ENCODE results near the gene GSTA1. TPM values are rescaled to one million over a fixed set of nuclear protein-coding genes. Genes with fewer than 3 reads are reported as not detected.
"Not testable (repeated sequence)": the region's sequence is repeated elsewhere in the genome, so short reads cannot be mapped to it uniquely, and the experiment has no call there.

The GSTA1 gene
- not detected in 2 replicates for total RNA-seq

DNA sequence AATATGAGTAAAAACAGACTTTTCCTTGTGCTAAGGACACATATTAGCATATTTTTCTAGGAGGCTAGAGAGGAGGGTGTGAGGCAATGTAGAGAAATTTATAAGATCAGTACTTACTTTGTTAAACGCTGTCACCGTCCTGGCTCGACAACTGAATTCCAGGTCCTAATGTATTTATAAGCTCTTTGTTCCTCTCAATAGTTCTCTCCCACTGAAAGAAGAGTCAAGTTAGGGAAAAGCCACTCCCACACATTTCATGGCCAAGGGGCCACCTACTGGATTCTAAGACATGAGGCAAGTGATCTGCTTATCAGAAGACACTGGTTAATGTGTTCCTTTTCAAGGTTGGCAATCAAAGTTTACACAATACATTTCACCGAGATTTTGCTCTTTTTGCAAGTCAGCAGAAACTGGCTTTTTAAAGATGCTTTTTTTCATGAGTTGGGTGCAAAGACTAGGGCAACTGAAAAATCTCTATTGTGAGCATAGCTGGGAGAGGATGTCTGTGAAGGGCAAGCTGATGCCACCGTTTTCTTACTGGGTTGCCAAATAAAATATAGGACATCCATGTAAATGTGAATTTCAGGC is at the start of gene GSTA1:
GSTA1 (minus strand) TSS at position 149 of the 588 bp plus-strand sequence. CDS start 4,549 bp downstream, outside the sequence.
- not testable (repeated sequence) for DNase-seq

DNA sequence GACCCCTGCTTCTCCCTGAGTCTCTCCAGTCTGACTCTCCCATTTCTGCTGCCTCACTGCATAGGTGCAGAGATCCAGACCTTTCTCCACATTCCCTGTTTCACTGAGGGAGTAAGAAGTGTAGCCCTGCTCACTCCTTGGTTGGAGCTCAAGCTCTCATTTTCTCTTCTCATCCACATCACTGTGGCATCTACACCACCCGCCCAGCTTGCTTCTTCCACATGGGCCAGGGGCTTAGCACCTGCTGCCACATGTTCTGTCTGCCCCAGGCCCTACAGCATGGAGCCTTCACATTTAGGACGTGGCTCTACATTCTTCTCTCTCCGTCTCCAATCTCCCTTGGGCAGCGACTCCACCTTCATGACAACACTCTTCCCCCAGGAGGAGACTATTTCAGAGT is 45.5 kb upstream of the GSTA1 start:
- DNase-seq = no peak

DNA sequence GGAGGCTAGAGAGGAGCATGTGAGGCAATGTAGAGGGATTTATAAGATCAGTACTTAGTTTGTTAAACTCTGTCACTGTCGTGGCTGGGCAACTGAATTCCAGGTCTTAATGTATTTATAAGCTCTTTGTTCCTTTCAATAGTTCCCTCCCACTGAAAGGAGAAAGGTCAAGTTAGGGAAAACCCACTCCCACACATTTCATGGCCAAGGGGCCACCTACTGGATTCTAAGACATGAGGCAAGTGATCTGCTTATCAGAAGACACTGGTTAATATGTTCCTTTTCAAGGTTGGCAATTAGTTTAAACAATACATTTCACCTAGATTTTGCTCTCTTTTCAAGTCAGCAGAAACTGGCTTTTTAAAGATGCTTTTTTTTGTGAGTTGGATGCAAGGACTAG is 42.4 kb upstream of the GSTA1 start:
- DNase-seq = no peak

DNA sequence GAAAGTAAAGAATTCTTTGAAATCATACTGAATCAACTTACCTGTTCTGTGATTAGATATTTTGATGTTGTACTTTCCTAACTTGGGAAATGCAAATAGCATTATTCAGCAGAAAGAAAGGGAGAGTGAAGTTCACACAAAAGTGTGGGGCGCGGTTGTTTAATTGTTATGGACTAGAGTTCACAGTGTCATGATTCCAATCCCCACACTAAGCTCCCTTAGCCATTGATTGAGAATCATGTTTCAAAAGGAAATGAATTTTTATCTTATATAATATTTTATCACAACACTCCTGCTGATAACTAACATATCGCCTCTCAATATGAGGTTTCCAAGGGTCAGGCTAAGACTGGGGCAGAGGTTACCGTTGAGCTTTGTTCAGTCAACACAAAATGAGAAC is 40.0 kb upstream of the GSTA1 start:
- DNase-seq = no peak

DNA sequence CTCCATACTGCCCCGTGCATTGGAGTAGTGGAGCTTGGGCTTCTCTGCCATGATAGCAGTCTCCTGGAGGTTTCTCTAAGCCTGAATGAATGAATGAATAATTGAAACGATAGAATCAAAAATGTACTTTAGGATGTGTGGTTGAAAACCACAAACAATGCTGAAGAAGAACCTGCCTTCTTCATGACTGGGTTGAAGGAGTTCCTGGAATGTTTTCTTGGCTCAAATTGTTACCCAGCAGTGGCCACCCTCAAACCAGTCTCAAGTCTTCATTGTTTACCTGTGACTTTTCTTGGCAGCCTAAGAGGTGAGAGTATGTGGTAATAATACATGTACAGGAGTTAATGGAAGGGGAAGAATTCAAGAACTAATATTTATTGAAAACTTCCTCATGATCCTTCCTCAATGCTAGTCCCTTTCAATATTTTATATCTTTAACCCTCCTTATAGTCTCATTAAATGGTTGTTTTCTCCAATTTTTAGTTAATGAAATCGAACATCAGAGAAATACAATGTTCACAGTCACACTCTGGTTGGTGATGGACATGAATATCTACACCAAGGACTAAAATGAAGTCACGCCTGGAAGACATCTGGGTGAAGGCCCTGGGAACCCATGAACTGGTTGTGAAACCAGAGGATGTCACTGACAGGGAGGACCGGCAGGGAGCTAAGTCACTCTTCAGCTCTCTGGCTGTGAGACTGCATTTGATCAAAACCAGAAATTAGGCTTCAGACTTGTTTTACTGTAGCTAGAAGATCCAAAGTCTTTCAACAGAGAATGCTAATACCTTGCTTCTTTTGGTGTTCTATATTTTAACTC is 37.4 kb upstream of the GSTA1 start, which contains the start of gene GSTA5:
GSTA5 (minus strand) TSS at position 51 of the 823 bp plus-strand sequence.
- no peak for DNase-seq

DNA sequence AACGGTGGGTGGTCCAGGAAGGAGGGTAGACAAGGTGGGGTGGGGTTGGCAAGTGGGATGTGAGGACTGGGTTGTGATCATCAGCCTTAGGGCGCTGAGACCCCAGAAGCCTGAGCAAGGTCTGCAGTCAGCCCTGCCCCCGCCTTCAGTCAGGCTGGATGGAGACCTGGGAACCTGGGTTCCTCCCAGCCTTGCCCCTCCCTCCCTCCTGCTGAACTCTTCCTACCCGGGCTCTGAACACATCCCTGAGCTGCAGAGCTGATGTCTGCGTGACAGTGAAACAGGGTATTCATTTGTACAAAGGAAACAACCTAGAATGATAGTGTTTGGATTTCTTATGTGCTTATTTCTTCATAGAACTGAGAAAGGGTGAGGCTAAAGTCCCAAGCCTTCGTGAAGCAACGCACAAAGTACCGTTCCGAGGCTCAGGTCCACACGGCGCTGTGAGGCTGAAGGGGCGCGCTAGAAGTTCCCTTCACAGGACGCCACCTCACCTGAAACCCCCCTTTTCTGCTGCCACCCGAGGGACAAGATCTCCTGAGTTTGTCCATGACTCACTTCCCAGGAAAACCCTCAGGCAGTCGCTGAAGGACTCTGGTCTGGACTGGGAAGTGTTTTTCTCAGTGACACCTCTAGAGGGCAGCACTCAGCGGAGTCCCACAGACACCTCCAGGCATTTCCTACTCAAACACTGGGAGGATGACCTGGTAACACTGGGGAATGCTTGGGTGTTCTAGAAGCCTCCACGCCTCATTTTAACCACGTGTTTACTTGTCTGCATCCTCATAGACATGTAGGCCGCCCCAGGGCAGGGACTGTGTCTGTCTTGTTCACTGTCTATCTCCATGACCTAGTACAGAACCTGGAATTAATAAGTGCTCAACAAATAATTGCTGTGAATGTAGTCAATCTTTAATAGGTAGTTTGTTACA is 35.8 kb upstream of the GSTA1 start:
- peak; percentile 76 for DNase-seq

DNA sequence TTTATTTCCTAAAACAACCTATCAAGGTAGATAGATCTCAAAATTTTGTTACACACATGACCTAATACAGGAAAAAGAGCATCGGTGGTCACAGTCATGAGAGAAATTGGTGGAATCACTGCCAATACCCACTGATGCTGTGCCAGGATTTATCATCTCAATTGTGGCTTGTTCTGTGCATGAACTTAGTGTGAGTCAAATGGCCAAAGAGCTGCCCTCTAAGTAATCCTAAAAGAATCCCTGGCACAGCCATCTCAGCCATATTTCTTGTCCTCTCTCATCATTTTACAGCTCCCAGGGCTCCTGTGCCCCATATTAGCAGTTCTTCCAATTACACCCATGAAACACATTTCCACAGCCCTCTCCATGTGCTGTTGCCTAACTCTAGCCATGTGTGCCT is 30.9 kb upstream of the GSTA1 start:
- no peak for DNase-seq

DNA sequence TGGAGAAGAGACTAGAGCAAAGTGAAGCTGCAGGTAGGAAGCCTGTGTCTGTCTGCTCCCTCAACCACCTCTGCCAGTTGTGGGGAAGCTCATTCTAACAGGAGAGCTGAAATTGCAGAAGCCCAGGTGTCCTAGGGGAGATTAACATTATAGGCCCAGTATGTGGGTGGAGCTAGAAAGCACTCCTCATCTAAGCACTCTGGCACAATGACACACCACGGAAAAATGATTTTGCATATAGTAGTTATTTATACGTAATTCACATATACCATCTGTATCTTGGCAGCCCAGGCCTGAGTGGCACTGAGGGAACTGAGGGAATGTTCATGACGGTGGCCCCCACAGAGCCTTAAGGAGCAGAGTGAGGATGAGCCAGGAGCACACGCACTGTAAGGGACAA is 27.3 kb upstream of the GSTA1 start:
- DNase-seq = not testable (repeated sequence)

DNA sequence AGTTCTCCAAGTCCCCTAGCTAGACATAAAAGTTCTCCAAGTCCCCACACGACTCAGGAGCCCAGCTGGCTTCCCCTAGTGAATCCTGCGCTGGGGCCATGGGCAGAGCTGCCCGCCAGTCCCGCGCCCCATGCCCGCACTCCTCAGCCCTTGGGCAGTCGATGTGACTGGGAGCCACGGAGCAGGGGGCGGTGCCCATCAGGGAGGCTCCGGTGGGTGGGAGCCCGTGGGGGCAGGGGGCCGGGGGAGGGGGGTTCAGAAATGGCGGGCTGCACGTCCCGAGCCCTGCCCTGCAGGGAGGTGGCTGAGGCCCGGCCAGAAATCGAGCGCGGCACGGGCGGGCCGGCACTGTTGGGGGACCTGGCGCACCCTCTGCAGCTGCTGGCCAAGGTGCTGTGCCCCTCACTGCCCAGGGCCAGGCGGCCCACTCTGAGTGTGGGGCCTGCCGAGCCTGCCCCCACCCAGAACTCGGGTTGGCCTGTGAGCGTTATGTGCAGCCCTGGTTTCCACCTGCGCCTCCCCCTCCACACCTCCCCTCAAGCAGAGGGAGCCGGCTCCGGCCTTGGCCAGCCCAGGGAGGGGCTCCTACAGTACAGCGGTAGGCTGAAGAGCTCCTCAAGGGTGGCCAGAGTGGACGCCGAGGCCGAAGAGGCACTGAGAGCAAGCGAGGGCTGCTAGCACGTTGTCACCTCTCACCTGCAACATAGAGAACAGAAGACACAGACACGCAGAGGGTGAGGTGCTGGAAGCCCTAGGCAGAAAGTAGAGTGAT is 25.6 kb upstream of the GSTA1 start:
- no peak for DNase-seq

DNA sequence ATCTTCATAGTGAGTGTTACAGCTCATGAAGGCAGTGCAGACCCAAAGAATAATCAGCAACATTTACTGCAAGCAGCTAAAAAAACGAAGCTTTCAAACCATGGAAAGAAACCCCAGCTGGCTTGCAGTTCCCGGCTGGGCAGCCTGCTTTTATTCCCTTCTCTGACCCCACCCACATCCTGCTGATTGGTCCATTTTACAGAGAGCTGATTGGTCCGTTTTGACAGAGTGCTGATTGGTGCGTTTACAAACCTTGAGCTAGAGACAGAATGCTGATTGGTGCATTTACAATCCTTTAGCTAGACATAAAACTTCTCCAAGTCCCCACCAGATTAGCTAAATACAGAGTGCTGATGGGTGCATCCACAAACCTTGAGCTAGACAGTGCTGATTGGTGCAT is 25.0 kb upstream of the GSTA1 start:
- DNase-seq = not testable (repeated sequence)

DNA sequence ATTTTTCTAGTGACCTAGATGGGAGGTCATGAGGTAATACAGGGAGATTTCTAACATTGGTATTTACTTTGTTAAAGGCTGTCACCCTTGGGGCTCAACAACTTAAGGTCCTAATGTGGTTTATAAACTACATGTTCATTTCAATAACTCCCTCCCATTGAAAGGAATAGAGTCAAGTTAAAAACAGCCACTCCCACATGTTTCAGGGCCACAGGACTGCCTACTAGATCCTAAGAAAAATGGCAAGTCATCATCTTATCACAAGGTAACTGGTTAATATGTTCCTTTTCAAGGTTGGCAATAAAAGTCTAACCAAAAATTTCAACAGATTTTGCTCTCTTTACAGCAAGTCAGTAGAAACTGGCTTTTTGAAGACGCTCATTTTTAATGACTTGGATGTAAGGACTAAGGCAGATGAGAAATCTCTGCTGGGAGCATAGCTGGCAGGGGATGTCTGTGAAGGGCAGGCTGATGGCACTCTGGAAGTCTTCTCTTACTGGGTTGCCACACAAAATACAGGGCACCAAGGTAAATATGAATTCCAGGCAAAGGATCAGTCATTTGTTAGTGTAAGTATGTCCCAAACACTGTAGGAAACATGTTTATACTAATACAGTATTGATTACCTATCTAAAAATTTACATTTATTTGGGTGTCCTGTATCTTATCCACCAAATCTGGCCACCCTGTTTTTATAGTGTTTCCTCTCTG is 23.6 kb upstream of the GSTA1 start:
- not testable (repeated sequence) for DNase-seq

DNA sequence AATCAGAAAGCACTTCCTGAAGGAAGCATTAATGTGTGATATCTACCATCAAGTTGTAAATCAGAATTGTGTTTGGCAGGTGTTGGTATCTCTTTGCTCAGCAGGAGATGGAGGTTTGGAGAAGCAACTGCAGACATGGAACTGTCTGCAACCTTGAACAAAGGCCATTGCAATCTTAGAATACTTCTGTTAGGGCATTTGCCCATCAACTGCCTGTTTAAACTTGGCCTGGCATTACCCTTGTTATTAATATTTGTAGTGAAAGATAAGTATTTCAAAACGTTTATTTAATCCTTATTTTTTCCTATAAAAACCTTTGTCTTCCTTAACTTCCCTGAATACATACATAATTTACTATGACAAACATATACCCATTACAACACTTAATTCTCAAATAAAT is 22.9 kb upstream of the GSTA1 start:
- DNase-seq = no peak

DNA sequence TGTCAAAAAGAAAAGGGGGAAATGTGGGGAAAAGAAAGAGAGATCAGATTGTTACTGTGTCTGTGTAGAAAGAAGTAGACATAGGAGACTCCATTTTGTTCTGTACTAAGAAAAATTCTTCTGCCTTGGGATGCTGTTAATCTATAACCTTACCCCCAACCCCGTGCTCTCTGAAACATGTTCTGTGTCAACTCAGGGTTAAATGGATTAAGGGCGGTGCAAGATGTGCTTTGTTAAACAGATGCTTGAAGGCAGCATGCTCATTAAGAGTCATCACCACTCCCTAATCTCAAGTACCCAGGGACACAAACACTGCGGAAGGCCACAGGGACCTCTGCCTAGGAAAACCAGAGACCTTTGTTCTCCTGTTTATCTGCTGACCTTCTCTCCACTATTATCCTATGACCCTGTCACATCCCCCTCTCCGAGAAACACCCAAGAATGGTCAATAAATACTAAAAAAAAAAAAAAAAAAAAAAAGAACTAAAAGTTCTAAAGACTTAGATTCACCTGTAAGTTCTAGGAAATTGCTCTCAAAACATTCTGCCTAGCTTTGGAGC is 22.4 kb upstream of the GSTA1 start:
- DNase-seq = not testable (repeated sequence)

DNA sequence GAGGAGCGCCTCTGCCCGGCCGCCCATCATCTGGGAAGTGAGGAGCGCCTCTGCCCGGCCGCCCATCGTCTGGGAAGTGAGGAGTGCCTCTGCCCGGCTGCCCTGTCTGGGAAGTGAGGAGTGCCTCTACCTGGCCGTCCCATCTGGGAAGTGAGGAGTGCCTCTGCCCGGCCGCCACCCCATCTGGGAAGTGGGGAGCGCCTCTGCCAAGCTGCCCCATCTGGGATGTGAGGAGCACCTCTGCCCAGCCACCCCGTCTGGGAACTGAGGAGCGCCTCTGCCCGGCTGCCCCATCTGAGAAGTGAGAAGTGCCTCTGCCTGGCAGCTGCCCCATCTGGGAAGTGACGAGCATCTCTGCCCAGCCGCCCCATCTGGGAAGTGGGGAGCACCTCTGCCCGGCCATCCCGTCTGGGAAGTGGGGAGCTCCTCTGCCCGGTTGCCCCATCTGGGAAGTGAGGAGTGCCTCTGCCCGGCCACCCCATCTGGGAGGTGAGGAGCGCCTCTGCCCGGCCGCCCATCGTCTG is 21.7 kb upstream of the GSTA1 start:
- not testable (repeated sequence) for DNase-seq

DNA sequence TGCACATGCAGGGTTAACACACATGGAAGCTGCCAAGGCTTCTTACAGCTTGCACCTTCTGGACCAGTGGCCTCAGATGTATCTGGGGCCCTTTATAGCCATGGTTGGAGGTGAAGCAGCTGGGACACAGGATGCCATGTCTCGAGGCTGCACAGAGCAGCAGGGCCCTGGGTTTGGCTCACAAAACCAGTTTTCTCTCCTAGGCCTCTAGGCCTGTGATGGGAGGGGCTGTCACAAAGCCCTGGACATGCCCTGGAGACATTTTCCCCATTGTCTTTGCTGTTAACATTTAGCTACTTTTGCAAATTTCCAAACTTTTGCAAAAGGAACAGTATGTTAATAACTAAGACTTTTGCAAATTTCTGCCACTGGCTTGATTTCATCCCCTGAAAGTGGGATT is 18.2 kb upstream of the GSTA1 start:
- DNase-seq = no peak

DNA sequence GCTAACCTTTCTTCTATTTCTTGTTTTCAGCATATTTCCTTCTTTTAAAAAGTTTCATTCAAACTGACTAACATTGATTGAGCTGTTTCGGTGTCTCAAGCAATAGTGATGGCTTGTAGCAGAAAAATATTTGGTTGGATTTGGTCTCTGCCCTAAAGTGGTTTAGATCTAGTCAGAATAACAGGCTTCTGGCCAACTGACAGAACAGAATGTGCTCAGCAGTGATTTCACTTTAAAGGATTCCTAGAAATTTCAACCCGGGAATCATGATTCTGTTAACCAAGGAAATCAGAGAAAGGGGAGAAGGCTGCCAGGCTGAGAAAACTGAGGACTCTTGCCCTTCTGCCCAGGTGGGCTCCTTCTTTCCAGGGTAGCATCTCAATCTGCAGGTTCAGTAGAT is 16.6 kb upstream of the GSTA1 start:
- no peak for DNase-seq

DNA sequence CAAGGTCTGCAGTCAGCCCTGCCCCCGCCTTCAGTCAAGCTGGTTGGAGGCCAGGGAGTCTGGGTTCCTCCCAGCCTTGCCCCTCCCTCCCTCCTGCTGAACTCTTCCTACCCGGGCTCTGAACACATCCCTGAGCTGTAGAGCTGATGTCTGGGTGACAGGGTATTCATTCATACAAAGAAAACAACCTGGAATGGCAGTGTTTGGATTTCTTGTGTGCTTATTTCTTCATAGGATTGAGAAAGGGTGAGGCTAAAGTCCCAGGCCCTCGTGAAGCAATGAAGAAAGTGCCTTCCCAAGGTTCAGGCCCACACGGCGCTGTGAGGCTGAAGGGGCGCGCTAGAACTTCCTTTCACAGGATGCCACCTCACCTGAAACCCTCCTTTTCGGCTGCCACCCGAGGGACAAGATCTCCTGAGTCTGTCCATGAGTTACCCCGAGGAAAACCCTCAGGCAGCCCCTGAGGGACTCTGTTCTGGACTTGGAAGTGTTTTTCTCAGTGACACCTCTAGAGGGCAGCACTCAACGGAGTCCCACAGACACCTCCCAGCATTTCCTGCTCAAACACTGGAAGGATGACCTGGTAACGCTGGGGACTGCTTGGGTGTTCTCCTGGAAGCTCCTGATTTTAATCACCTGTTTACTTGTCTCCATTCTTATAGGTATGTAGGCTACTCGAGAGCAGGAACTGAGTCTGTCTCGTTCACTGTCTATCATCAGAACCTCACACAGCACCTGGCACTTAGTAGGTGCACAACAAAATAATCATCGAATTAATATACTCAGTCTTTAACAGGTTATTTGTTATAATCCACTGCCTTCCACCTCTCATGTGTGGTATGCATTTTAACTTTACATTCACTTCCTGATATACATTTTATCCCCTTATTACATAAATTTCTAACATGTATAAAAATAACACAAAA is 11.8 kb upstream of the GSTA1 start:
- DNase-seq = peak; percentile 56

DNA sequence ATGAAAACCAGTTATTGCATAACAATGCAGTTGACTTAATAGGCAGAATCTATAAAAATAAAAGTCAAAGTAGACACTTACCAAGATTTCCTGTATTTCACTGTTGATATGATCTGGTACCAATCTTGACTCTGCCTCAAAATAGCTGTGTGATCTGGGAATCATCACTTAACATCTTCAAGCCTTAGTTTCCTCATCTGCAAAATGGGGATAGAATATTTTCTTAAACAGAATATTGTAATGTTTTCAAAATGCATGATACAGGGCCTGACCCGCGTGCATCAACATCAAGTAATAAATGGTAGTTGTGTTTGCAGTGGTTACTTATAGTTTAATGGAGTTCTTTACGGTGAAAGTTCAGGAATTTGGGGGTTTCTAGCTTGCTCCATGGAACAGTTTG is 10.9 kb upstream of the GSTA1 start:
- not testable (repeated sequence) for DNase-seq

DNA sequence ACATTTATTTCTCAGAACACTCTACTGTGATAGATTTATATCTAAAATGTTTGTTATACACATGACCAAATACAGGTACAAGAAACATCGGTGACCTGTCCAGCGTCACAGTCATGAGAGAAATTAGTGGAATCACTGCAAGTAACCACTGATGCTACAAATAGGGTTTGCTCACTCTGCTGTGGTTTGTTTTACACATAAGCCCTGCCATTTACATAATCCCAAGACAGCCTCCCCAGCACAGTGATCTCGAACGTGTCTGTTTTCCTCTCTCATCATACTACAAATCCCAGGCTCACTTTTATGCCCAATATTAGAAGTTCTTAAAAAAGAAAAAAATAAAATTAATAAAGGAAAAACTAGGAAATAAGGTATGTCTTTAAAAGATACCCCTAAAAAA is 6.2 kb upstream of the GSTA1 start:
- not testable (repeated sequence) for DNase-seq

DNA sequence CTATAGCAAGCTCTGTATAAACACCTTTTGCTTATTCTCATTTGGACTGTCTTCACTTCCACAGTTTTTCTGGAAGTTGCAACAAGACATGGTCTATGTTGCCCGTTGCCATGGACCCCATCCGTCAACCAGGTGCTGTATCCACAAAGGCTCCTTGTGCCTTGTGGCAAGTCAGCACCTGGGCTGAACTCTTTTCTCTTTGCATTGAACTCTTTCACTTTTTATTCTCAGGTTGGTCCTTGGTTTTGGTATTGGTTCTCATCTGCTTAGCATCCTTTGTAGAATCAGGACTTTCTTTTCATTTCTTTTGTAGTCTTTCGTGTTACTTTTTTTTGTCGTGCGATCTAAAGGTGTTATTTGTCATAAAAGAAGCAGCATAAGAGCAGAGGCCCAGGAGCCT is 5.0 kb upstream of the GSTA1 start:
- no peak for DNase-seq
